ENCODE results near the gene DAG1. TPM values are rescaled to one million over a fixed set of nuclear protein-coding genes. Genes with fewer than 3 reads are reported as not detected.

DAG1 gene
- total RNA-seq, 4 donors from 2014 or later: 42.1 to 102 (median 76.6) TPM

DNA sequence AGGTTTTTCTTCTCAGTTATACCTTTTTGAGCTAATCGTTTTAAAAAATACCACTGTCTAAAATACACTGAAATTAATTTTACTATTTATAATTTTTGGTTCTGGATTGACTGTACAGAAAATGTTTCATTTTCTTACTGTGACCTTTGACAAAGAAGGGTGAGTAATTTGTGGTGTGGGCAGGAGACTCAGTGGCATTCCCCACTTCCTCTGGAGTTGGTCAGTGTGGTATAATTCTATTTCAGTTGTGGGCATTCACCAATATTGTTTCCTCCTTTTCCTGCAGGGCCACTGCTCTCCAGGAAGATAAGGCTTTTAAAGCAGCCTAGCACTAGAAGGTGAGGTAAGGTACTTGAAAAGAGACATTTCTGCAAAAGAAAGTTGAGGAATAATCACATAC, 6.5 kb downstream of the DAG1 start:
- no peak for DNase-seq (ENCODE audit: low spot score in 2 of 2)
- Histone ChIP-seq H3K4me3 (no peak overlapping the region), H3K36me3 (peaks cover 10% of the 10 kb centered on the region), H3K4me1 (peaks cover 10% of the 10 kb centered on the region), H3K9me3 (no peaks in the 10 kb centered on the region), H3K27me3 (no peaks in the 10 kb centered on the region), H3K27ac (no peak overlapping the region)
- 74% methylated on average over 1 of the region's 1 CpG for WGBS
- TF ChIP-seq POLR2A (IDR thresholded peaks at IDR 0.05) (no peak), POLR2AphosphoS5 (IDR thresholded peaks at IDR 0.05) (no peak), EP300 (IDR thresholded peaks at IDR 0.05) (no peak)
- TF ChIP-seq, protein P1, sequence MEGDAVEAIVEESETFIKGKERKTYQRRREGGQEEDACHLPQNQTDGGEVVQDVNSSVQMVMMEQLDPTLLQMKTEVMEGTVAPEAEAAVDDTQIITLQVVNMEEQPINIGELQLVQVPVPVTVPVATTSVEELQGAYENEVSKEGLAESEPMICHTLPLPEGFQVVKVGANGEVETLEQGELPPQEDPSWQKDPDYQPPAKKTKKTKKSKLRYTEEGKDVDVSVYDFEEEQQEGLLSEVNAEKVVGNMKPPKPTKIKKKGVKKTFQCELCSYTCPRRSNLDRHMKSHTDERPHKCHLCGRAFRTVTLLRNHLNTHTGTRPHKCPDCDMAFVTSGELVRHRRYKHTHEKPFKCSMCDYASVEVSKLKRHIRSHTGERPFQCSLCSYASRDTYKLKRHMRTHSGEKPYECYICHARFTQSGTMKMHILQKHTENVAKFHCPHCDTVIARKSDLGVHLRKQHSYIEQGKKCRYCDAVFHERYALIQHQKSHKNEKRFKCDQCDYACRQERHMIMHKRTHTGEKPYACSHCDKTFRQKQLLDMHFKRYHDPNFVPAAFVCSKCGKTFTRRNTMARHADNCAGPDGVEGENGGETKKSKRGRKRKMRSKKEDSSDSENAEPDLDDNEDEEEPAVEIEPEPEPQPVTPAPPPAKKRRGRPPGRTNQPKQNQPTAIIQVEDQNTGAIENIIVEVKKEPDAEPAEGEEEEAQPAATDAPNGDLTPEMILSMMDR (IDR thresholded peaks at IDR 0.05): no peak

DNA sequence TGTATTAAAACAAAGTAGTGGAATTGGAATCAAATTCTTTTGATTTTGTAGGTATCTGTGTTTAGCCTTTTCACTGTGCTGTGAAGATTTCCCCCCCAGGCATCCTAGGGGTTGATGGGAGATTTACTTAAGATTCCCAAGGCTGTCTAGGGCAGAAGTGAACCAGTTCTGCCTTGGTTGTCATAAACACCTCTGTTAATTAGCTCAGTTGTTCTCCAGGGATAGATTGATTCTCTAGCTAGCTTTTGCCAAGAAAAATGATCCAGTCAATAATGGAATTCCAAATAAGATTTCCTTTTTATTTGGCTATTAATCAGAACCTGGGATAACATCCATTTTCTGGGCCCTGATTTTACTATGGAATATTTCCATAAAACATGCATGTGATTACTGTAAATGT, 12.7 kb downstream of the DAG1 start:
- Histone ChIP-seq H3K9me3 (no peaks in the 10 kb centered on the region), H3K4me3 (no peak overlapping the region), H3K36me3 (peaks cover 2% of the 10 kb centered on the region), H3K27ac (no peak overlapping the region), H3K27me3 (no peaks in the 10 kb centered on the region), H3K4me1 (peaks cover 18% of the 10 kb centered on the region)
- TF ChIP-seq EP300 (IDR thresholded peaks at IDR 0.05) (no peak), POLR2A (IDR thresholded peaks at IDR 0.05) (no peak), POLR2AphosphoS5 (IDR thresholded peaks at IDR 0.05) (no peak)
- TF ChIP-seq, protein P1 (IDR thresholded peaks at IDR 0.05): no peak
- no peak for DNase-seq (ENCODE audit: low spot score in 2 of 2)

DNA sequence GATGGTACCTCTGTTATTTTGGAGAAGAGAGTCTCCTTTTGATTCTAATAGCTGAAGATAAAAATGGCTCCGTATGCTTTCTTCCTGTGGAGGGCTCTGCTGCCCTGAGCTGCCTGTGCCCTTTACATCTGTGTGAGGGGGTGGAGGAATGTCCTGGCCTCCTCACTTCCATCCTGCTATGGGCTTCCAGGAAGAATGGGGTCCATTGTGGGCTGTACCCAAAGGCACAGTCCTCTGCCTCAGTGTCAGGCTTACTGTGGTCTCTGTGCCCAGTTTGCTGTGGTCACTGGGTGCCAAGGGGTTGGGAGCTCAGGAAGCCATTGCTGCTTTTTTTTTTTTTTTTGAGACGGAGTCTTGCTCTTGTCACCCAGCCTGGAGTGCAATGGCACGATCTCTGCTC, 14.4 kb downstream of the DAG1 start:
- Histone ChIP-seq H3K27ac (no peak overlapping the region), H3K4me3 (no peak overlapping the region), H3K9me3 (no peaks in the 10 kb centered on the region), H3K27me3 (no peaks in the 10 kb centered on the region), H3K36me3 (peaks cover 9% of the 10 kb centered on the region), H3K4me1 (peaks cover 18% of the 10 kb centered on the region)
- no peak for DNase-seq (ENCODE audit: low spot score in 2 of 2)
- WGBS: 57% methylated on average over 3 of the region's 3 CpGs
- TF ChIP-seq EP300 (IDR thresholded peaks at IDR 0.05) (no peak), POLR2AphosphoS5 (IDR thresholded peaks at IDR 0.05) (no peak), POLR2A (IDR thresholded peaks at IDR 0.05) (no peak)
- TF ChIP-seq, protein P1 (IDR thresholded peaks at IDR 0.05): no peak

DNA sequence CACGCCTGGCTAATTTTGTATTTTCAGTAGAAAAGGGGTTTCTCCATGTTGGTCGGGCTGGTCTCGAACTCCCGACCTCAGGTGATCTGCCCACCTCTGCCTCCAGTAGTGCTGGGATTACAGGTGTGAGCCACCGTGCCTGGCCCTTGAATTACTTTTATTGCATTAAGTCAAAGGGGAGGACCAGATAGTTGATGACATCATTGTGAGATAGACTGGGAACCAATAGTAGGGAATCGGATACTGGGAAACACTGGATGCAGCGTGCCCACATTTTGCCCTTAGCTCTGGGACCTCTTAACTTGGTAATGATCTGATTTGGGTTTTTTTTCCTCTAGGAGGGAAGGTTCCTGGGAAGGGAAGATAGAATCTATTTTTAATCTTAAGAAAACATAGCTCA, 19.2 kb downstream of the DAG1 start:
- no peak for DNase-seq (ENCODE audit: low spot score in 2 of 2)
- Histone ChIP-seq H3K4me1 (peaks cover 16% of the 10 kb centered on the region), H3K27ac (no peak overlapping the region), H3K27me3 (no peaks in the 10 kb centered on the region), H3K9me3 (no peaks in the 10 kb centered on the region), H3K36me3 (peaks cover 13% of the 10 kb centered on the region), H3K4me3 (no peak overlapping the region)
- TF ChIP-seq POLR2AphosphoS5 (IDR thresholded peaks at IDR 0.05) (no peak), EP300 (IDR thresholded peaks at IDR 0.05) (no peak), POLR2A (IDR thresholded peaks at IDR 0.05) (no peak)
- TF ChIP-seq, protein P1 (IDR thresholded peaks at IDR 0.05): no peak
- WGBS: 92% methylated on average over 7 of the region's 7 CpGs

DNA sequence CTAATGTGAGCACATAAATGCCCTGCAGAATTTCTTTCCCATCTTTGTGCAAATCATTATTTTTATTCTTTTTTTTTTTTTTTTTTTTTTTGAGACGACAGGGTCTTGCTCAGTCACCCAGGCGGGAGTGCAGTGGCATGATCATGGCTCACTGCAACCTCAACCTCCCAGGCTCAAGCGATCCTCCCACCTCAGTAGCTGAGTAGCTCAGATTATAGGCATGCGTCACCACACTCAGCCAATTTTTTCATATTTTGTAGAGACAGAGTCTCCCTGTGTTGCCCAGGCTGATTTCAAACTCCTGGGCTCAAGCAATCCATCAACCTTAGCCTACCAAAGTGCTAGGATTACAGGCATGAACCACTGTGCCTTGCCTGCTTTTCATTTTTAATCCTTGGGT, 22.9 kb downstream of the DAG1 start:
- no peak for TF ChIP-seq POLR2AphosphoS5 (IDR thresholded peaks at IDR 0.05)
- TF ChIP-seq, protein P1 (IDR thresholded peaks at IDR 0.05): no peak
- no peak for TF ChIP-seq EP300 (IDR thresholded peaks at IDR 0.05)
- no peak for TF ChIP-seq POLR2A (IDR thresholded peaks at IDR 0.05)
- no peak for DNase-seq (ENCODE audit: low spot score in 2 of 2)

More for the DNA sequence above, 22.9 kb downstream of the DAG1 start:
- Histone ChIP-seq H3K27me3 (no peaks in the 10 kb centered on the region), H3K36me3 (peaks cover 13% of the 10 kb centered on the region), H3K4me3 (no peak overlapping the region), H3K4me1 (peaks cover 9% of the 10 kb centered on the region), H3K9me3 (no peaks in the 10 kb centered on the region), H3K27ac (no peak overlapping the region)
- WGBS: 92% methylated on average over 4 of the region's 4 CpGs
